Stimulated activated CD4-positive, alpha-beta T cell treated with anti-CD3 and anti-CD28 coated beads, Interleukin-2, amount 100 ng/mL, for 4 hours (primary cell): ENCODE results near the gene CCT5.
A peak's percentile ranks its signal among the peaks of the same experiment; 100 is the strongest.
"Not testable (repeated sequence)": the region's sequence is repeated elsewhere in the genome, so short reads cannot be mapped to it uniquely, and the experiment has no call there.

Source experiments
- DNase-seq: peaks from one replicate; pipeline ENCODE4 v3.0.0-alpha.2; 2020; ENCODE audit warnings: low read depth

Gene CCT5

DNA sequence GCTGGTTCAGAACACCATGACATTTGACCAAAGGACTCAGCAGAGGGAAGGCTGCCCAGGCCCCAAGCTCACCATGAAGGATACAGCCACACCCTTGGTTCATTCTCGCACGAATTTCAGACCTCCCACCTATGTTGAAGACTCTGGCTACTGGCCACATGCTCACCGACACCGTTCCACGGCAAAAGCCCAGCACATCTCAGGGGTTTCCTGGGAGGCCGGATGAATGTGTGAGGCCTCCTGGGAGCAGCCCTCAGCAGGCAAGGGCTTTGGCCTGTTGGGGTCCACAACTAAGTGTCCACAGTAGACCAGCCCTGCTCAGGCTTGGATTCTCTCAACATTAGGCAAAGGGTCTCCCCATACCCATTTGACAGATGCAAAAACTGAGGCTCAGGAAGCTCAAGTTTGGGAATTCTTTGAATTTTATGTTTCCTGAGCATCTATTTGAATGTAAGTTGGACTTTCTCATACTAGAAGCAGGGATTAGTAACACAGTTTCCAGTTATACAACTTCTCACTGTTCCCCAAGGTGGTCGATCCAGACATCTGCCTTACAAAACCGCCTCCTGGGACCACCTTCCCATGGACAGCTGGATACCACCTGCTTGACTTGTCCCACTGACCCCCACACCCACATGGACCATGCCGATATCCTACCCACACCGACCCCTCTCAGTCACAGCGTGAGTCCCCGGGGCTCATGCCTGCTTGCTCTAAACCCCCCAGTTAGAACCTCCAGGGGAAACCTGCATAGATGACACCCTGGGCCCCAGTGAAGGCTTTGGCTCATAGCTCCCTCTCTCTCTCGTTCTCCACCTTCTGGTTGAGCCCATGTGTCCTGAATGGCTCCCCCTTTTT, 27.9 kb downstream of the CCT5 start:
- no peak for DNase-seq

DNA sequence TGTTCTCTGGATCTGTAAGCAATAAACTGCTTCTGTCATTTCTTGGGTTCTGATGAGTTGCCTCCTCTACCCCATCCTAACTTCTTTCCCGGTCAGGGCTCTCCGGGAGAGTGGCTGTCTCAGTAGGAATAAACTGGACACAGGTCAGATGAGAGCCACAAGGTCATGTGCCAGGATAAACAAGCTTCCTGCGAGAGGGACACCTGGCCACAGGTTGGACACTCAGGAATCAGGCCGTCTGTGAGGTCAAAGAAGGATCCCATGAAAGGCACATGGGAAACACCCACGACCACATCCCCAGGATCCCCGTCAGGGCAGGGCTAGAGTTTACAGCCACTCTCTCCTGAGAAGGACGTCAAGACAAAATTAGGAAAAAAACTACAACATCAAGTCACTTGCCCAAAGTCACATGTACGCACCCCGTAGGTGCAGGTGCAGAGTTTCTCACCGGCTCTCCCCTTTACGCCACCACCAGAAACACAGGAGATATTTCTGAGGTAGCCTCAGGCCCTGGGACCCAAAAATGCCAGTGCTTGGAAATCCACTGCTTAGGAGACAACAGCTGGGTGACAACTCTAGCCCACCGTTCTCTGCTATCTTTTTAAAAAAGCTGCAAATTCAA, 28.7 kb downstream of the CCT5 start:
- no peak for DNase-seq

DNA sequence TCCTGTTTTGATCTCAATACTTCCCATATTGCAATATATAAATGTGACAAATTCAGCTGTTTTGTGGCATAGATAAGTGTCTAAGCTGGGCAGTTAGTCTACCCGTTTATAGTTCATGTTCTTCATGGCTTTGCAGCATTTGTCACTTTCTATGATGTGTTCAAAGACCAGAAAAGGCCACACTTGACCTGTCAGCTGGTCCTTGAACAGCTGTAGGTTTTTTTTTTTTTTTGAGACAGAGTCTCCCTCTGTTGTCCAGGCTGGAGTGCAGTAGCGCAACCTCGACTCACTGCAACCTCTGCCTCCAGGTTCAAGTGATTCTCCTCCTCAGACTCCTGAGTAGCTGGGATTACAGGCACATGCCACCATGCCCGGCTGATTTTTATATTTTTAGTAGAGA, 29.2 kb downstream of the CCT5 start:
- DNase-seq = no peak

DNA sequence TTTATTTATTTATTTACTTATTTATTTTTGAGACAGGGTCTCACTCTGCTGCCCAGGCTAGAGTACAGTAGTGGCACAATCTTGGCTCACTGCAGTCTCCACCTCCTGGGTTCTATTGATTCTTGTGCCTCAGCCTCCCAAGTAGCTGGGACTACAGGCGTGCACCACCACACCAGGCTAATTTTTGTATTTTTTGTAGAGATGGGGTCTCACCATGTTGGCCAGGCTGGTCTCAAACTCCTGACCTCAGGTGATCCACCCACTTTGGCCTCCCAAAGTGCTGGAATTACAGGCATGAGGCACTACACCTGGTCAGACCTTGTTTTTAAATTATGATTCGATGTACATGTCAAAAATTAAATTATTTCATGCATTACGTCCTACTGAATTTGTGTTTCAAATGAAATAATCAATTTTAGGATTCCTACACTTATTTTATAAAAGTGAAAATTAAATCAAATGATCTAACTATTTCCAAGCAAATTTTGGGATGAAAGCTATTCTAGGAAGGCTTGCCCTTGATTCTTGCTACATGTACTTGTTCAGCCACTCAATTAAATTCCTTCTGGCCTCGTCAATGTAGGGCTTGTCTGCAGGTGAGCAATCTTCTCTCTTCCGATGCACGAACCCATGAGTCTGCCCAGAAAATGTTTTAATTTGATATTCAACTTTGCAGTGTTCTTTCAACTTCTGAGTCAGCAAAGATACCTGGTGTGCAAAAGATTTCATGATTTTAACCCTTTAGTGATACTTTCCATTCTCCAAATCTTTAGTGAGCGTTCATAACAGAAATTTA, 30.0 kb downstream of the CCT5 start:
- no peak for DNase-seq

DNA sequence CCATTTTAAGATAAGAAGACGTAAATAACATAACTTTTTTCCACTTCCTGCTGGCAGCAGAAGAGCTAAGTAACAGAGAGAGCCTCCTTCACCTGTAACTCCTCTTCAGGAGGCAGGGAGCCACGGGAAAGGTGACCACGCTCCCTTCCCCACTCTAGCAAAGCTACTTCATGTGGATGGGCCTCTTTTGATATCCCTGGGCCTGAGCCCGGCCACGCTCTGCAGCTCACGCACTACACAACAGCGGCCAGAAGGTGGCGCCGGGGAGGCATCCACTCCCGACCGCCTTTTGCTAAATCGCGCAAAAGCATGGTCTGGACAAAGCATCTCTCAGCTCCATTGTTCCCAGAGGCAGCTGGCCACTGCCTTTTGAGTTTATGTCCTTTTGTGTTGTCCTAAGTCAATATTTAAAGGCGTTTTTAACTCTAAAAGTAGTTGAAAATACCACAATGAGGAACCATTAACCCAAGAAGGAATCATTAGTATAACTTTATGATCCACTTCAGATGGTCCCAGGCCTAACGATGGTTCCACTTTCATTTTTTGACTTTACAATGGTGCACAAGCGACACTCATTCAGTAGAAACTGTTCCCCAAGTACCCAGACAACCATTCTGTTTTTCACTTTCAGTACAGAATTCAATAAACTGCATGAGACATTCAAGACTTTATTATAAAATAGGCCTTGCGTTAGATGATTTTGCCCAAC, 34.0 kb downstream of the CCT5 start:
- DNase-seq = peak; percentile 64

DNA sequence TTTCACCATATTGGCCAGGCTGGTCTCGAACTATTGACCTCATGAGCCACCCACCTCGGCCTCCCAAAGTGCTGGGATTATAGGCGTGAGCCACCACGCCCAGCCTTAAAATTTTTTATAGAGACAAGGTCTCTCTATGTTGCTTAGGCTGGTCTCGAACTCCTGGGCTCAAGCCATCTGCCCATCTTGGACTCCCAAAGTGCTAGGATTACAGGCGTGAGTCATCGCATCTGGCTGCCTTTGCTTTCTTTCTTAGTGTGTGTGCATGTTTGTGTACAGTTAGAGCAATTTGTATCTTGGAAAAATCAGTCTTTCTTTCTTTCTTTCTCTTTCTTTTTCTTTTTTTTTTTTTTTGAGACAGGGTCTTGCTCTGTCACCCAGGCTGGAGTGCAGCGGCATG, 35.3 kb downstream of the CCT5 start:
- not testable (repeated sequence) for DNase-seq

DNA sequence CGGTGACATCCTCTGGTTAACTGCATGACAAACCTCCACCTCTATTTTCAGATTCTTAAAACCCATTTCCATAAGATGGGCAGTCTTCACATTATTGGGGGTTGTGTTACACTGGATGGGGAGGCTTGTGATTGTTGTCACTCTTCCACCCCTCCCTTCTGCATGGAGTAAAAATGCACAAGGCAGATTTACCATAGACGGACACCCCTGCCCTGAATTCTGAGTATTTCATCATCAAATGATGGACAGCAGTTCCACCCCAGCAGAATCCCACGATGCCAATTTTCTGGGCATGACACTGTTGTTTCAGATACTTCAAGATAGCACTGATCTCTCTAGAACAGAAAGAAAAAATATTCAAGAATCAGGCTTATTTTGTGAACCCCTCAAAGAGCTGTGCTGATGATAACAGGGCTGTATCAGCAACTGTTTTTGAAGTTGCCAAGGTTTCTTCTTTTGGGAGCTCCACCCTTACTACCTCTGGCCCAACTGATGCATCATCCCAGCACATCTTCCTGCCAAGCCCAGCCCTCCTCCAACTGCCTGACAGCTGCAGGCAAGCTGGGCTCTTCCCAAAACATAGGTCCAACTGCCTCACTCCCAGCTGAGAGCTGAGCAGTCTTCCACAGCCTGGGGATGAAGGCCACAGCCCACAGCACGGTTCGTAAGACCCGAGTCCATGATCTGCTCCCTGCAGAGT, 36.2 kb downstream of the CCT5 start:
- DNase-seq = no peak

DNA sequence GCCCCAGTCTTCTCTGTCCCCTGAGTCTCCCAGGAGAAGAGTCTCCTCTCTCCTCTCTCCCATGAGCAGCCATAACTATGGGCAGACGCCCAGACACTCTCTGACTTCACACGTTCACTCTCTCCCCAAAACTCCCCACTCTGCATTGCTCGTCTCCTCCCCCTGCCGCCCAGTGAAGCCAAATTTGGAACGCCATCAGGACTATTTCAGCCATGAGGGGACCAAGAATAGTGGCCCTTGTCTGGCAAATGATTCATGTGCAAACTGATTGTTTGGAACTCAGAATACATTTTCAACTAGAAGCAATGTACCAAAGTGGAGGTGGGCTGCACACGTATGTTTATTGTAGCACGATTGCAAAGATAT, 36.8 kb downstream of the CCT5 start:
- DNase-seq = no peak

DNA sequence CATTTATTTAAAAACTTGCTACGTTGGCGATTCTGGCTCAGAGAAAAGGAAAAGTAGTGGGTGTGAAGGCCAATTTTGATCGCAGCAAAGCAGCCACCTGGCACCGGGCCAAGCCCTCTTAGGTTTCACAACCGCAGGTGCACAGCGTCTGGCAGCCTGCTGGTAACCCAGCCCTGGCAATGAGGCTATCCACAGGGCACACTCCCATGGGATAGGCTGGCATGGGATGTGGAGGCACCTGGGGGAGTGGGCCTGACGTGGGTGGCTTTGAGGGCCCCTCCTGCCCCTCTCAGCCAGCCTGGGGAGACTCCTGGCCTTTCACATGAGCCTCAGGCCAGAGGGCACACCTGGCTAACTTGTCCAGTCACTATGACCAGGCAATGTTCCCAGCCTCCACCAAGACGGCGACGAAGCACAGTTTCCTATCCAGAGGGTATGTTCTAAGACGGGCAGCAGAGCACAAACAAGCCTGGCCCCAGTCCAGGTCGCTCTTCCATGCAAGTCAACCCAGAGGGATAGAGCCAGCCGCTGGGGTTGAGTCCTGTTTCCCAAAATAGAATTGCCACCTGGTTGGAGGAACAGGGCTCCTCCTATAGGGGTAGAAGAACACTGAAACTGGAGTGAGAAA, 38.6 kb downstream of the CCT5 start:
- no peak for DNase-seq

DNA sequence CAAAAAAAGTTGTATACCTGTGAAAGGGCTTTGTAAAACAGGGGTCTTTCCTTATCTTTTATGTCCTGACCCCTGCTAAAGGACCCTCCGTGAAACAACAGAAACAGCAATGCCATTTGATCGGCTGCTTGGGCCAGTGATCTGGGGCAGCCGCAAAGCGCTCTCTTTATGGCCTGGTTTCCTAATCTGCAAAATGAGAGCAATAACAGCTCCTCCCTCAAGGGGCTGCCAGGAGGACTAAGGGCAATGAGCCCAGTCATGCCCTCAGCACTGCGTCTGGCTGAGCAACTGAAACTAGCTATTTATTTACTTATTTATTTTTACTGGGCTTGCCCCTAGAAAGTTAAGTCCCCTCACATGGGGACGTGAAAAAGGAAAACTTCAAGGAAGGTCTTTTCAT, 39.3 kb downstream of the CCT5 start:
- DNase-seq = no peak

DNA sequence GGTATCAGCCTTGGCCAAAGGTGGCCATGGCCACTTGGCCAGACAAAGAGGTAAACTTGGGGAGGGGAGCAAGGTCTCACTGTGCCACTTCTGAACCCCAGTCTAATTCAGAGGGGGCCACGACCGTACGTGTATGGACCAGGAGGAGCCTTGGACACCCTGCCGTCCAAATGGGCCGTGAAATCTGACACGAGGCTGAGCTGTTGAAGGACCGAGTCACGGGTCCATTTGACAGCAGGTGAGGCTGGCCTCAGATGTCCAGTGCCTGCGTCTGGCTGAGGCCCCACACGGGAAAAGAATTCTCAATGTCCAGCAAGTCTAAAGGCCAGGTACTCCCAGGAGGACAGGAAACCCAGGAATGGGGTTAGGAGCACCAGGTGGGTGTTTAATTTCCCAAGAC, 39.9 kb downstream of the CCT5 start:
- DNase-seq = no peak

DNA sequence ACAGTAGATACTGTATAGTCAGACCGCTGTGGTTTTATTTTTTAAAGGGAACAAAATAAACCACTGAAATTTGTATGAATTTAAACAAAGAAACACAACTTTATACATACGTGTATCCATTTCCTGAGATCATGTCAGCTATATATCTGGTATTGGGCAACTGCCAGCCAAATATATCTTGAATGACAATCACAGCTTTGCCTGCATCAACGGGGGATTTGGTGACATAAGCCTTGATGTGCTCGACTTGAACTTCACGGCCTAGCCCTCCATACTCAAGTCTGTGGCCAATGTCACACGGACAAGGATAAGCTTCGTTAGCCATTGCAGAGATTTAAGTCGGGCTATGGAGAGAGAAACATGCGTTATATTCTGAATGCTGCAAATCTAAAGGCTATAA, 40.4 kb downstream of the CCT5 start:
- no peak for DNase-seq

DNA sequence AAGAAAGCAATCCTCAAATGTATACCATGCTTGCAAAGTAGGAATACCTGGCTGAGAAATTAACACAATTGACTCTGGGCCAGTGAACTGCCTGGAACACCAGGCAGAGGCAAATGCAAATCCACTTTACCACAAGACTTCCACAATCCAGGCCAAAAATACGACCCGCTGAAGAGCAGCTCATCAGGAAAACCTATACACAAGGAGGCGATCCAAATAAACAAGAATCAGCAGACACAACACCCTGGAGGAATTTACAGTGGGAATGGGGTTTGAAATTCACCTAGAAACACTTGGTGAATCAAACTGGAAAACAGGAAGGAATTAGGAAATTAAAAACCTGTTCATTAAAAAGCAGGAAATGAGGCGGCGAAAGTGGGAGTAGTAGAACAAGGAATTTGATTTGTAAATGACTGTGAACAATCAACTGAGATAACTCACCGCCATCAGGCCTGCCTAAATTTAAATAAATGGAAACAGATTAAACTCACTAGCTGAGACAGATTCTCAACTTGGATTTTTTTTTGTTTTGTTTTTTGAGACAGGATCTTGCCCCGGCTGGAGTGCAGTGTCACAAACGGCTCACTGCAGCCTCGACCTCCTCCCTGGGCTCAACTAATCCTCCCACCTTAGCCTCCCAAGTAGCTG, 41.7 kb downstream of the CCT5 start:
- DNase-seq = no peak

DNA sequence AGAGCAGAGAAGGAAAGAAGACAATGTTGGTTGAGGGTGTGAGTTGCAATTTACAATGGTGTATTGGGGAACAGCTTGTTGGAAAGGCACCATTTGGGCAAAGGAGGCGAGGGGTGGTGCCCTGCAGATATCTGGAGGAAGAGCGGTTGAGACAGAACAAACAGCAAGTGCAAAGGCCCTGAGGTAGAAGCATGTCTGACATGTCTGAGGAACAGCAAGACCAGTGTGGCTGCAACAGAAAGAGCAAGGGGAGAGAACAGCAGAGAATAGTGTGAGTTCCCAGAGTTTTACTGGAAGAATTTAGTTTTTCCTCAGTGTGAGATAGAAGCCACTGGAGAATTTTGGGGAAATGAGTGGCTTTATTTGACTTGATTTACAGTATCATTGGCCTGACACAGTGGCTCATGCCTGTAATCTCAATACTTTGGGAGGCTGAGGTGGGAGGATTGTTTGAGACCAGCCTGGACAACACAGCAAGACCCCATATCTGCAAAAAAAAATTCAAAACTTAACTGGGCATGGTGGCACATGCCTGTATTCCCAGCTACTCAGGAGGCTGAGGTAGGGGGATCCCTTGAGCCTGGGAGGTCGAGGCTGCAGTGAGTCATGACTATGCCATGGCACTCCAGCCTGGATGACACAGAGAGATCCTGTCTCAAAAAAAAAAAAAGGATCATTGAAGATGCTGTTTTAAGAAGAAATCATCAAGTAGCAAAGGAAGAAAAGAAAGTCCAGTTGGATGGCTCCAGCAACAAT, 44.0 kb downstream of the CCT5 start:
- DNase-seq = no peak

DNA sequence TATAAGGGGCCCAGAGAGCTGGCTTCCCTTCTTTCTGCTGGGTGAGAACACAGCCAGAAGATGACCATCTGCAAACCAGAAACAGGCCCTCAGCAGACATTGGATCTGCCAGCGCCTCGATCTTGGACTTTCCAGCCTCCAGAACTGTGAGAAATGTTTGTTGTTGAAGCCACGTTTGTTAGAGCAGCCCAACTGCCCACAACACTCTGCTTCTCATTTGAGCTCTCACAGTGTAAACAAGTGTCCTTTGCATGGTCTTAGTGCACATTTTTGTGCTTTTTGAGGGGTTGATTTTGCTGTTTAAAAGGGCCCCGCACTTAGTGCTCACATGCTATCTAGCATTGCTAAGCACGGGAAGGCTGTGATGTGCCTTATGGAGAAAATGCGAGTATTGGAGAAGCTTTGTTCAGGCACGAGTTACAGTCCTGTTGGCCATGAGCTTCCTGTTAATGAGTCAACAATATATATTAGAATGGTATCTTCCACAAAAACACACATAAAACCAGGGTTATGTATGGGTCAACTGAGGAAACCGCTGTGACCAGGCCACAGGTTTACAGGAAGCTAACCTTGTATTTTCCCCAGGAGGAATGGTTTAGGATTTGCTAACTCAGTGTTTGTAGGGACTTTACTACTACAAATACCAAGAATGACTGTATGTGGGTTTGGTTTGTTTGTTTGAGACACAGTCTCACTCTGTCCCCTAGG, 45.7 kb downstream of the CCT5 start:
- DNase-seq = no peak

DNA sequence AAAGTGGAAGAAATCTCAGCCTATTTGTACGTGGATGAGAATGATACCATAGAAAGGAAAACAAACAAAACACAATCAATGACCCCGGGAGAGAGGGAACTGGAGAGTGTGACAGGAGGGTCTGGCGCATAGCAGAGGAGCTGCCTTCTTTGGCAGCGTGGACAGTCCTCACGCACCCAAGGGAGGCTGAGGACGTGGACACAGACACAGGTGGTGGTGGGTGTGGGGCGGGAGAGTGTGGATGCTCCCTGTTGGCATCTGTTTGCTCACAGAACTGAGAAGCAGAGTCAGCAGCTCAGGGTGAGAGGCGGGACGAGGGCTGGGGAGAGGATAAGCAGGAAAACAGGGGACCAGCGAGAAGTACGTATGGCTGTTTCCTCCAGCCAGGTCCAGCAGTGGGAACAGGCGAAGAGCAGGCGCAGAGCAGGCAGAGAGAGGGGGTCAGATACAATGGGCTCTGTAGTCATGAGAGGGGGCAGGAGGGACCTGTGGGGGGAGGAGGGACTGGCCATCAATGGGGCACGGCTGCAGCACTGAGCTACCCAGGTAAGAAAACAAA, 47.6 kb downstream of the CCT5 start:
- no peak for DNase-seq

DNA sequence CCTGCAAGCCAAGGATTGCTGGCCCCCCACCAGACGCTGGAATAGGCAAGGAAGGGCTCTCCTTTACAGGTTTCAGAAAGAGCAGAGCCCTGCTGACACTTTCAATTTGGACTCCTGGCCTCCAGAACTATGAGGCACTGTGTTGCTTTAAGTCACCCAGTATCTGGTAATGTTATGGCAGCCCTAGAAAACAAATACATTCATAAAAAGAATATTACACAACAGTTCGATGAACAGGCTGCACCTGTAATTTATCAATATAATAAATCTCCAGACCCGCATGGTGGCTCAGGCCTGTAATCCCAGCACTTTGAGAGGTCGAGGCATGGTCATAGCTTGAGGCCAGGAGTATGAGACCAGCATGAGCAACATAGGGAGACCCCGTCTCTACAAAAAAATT, 50.2 kb downstream of the CCT5 start:
- no peak for DNase-seq

DNA sequence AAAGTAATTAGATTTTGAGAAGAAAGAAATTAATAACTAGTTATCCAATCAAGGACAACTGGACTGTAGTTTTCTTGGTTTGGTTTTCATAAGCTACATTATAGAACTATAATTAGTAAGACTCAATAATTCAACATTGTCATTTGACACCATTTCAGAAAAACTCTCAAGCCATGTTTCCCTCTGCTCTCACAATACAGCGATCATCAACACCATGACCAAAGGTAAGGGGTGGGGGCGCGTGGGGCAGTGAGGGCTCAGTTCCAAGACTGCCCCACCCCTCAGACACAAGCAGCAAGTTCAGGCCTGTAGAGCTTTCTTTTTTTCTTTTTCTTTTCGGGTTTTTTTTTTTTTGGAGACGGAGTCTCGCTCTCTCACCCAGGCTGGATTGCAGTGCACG, 51.2 kb downstream of the CCT5 start:
- DNase-seq = no peak
